ENCODE data around the gene TAS2R13. TPM values are rescaled to one million over a fixed set of nuclear protein-coding genes. Genes with fewer than 3 reads are reported as not detected.

Gene TAS2R13
- total and polyA plus RNA-seq, 12 donors = 0.04 to 1.1 (median 0.36) TPM

DNA sequence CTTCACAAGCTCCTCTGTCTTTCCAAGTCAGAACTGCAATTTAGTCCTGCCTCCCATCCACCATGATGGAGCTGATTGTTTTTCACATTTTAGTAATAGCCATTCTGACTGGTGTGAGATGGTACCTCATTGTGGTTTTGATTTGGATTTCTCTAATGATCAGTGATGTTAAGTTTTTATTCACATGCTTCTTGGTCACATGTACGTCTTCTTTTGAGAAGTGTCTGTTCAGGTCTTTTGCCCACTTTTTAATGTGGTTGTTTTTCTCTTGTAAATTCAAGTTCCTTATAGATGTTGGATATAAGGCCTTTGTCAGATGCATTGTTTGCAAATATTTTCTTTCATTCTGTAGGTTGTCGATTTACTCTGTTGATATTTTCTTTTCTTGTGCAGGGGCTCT, 33.8 kb upstream of the TAS2R13 start:
- no peak for ATAC-seq
- intact Hi-C loops (cut with DNase I) = no loop called here
- no peak overlapping the region for H3K4me3 ChIP-seq
- H3K9me3 ChIP-seq = peaks cover 0 to 19% (median 0%) of the 10 kb centered on the region in 11 donors
- H3K4me1 ChIP-seq = no peaks in the 10 kb centered on the region
- no peak overlapping the region for H3K27ac ChIP-seq
- TF ChIP-seq, protein P1, sequence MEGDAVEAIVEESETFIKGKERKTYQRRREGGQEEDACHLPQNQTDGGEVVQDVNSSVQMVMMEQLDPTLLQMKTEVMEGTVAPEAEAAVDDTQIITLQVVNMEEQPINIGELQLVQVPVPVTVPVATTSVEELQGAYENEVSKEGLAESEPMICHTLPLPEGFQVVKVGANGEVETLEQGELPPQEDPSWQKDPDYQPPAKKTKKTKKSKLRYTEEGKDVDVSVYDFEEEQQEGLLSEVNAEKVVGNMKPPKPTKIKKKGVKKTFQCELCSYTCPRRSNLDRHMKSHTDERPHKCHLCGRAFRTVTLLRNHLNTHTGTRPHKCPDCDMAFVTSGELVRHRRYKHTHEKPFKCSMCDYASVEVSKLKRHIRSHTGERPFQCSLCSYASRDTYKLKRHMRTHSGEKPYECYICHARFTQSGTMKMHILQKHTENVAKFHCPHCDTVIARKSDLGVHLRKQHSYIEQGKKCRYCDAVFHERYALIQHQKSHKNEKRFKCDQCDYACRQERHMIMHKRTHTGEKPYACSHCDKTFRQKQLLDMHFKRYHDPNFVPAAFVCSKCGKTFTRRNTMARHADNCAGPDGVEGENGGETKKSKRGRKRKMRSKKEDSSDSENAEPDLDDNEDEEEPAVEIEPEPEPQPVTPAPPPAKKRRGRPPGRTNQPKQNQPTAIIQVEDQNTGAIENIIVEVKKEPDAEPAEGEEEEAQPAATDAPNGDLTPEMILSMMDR (IDR thresholded peaks at IDR 0.05) = no peak
- DNase-seq = no peak
- no peaks in the 10 kb centered on the region for H3K36me3 ChIP-seq
- WGBS, 2 donors = 96 to 99% methylated on average over 2 of the region's 2 CpGs
- no peaks in the 10 kb centered on the region for H3K27me3 ChIP-seq

DNA sequence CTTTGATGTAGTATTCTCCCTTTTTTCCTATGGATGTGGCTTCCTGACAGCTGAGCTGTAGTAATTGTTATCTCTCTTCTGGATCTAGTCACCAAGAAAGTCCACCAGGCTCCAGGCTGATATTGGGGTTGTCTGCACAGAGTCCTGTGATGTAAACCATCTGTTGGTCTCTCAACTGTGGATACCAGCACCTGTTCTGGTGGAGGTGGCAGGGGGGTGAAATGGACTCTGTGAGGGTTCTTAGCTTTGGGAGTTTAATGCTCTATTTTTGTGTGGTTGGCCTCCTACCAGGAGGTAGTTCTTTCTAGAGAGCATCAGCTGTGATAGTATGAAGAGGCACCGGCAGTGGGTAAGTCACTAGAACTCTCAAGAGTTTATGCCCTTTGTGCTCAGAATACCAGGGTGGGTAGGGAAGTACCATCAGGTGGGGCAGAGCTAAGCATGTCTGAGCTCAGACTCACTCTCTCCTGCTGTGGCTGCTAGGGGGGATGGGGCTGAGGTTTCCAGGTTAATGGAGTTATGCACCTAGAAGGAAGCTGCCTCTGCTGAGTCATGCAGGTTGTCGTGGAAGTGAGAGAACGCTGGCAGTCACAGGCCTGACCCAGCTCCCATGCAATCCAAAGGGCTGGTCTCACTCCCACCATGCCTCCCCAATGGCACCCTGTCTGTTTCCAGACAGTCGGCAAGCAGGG, 32.7 kb upstream of the TAS2R13 start:
- ATAC-seq (peak in 1 of 8 donors; percentile 24), DNase-seq (no peak)
- Histone ChIP-seq H3K27ac (no peak overlapping the region), H3K4me3 (no peak overlapping the region), H3K9me3 (peaks cover 0 to 10% (median 0%) of the 10 kb centered on the region in 11 donors), H3K27me3 (no peaks in the 10 kb centered on the region), H3K36me3 (no peaks in the 10 kb centered on the region), H3K4me1 (no peaks in the 10 kb centered on the region)
- TF ChIP-seq, protein P1 (IDR thresholded peaks at IDR 0.05) = no peak
- WGBS, 2 donors = 66 to 86% methylated on average over 4 of the region's 4 CpGs
- intact Hi-C loops (cut with DNase I) = no loop called here

- Histone ChIP-seq H3K9me3 (peaks cover 0 to 10% (median 0%) of the 10 kb centered on the region in 11 donors), H3K27ac (no peak overlapping the region)
Measured at GRCh38 chr12:10941369-10941768, 32.0 kb upstream of the TAS2R13 start.

GRCh38 chr12:10940389-10940788, 31.0 kb upstream of the TAS2R13 start:
- H3K27ac ChIP-seq = no peak overlapping the region
- ATAC-seq (no peak), DNase-seq (no peak)
- no peak overlapping the region for H3K4me3 ChIP-seq
- H3K9me3 ChIP-seq = peaks cover 0 to 10% (median 0%) of the 10 kb centered on the region in 11 donors
- WGBS, 2 donors = 90 to 92% methylated on average over 2 of the region's 2 CpGs
- intact Hi-C loops (cut with DNase I) = no loop called here
- H3K36me3 ChIP-seq = no peaks in the 10 kb centered on the region
- TF ChIP-seq, protein P1 (IDR thresholded peaks at IDR 0.05) = no peak
- no peaks in the 10 kb centered on the region for H3K4me1 ChIP-seq
- no peaks in the 10 kb centered on the region for H3K27me3 ChIP-seq

More at GRCh38 chr12:10941369-10941768, 32.0 kb upstream of the TAS2R13 start:
- TF ChIP-seq, protein P1 (IDR thresholded peaks at IDR 0.05) = no peak
- Histone ChIP-seq H3K27me3 (no peaks in the 10 kb centered on the region), H3K4me3 (no peak overlapping the region), H3K36me3 (no peaks in the 10 kb centered on the region), H3K4me1 (no peaks in the 10 kb centered on the region)
- DNase-seq (no peak), ATAC-seq (no peak)
- intact Hi-C loops (cut with DNase I) = no loop called here

Measured in heart right ventricle (tissue), 16 donors.